ENCODE results near the gene AGBL1. TPM values are rescaled to one million over a fixed set of nuclear protein-coding genes. Genes with fewer than 3 reads are reported as not detected.

Gene AGBL1
- total RNA-seq, 1 donor, result not detected

GRCh38 chr15:86756688-86757087, 677.0 kb downstream of the AGBL1 start:
- DNase-seq (ENCODE audit: low read depth), result no peak
- TF ChIP-seq CTCF (IDR thresholded peaks at IDR 0.05; ENCODE audit: insufficient read depth, low read length), result no peak
- no peak overlapping the region for H3K4me3 ChIP-seq (ENCODE audit: low read depth, low read length)

- no peak overlapping the region for H3K4me3 ChIP-seq (ENCODE audit: low read depth, low read length)
- no peak for DNase-seq (ENCODE audit: low read depth)
- TF ChIP-seq CTCF (IDR thresholded peaks at IDR 0.05; ENCODE audit: insufficient read depth, low read length), result no peak
Measured at GRCh38 chr15:86759800-86760523, 680.3 kb downstream of the AGBL1 start.

GRCh38 chr15:86762874-86763273, 683.2 kb downstream of the AGBL1 start:
- no peak for TF ChIP-seq CTCF (IDR thresholded peaks at IDR 0.05; ENCODE audit: insufficient read depth, low read length)
- H3K4me3 ChIP-seq (ENCODE audit: low read depth, low read length), result no peak overlapping the region
- DNase-seq (ENCODE audit: low read depth), result no peak

GRCh38 chr15:86764021-86764420, 684.4 kb downstream of the AGBL1 start:
- no peak for DNase-seq (ENCODE audit: low read depth)
- TF ChIP-seq CTCF (IDR thresholded peaks at IDR 0.05; ENCODE audit: insufficient read depth, low read length), result no peak

GRCh38 chr15:86765281-86765680, 685.6 kb downstream of the AGBL1 start:
- H3K4me3 ChIP-seq (ENCODE audit: low read depth, low read length), result no peak overlapping the region
- no peak for DNase-seq (ENCODE audit: low read depth)
- no peak for TF ChIP-seq CTCF (IDR thresholded peaks at IDR 0.05; ENCODE audit: insufficient read depth, low read length)

More at GRCh38 chr15:86764021-86764420, 684.4 kb downstream of the AGBL1 start:
- no peak overlapping the region for H3K4me3 ChIP-seq (ENCODE audit: low read depth, low read length)

- H3K4me3 ChIP-seq (ENCODE audit: low read depth, low read length), result no peak overlapping the region
- DNase-seq (ENCODE audit: low read depth), result peak; percentile 0
- TF ChIP-seq CTCF (IDR thresholded peaks at IDR 0.05; ENCODE audit: insufficient read depth, low read length), result no peak
Measured at GRCh38 chr15:86772369-86773059, 692.8 kb downstream of the AGBL1 start.

All from fibroblast of the aortic adventitia (primary cell).